Choroid plexus epithelial cell (primary cell): ENCODE results near the gene KHDRBS1.
A peak's percentile ranks its signal among the peaks of the same experiment; 100 is the strongest.

ENCODE experiments used
- DNase-seq: peaks from one replicate; pipeline ENCODE4 v3.0.0-alpha.2; 2010; ENCODE audit warnings: low read depth
- H3K4me3 ChIP-seq: 2 replicates; pipeline ENCODE4 v1.5.1; 2011; ENCODE audit warnings: low read depth, mild to moderate bottlenecking, control low read depth, low read length, moderate library complexity
- TF ChIP-seq, protein P1 (sequence below): conservative IDR thresholded peaks from 2 replicates; pipeline ENCODE4 v1.5.1; 2011; ENCODE audit warnings: low read depth, mild to moderate bottlenecking, control low read depth, inconsistent platforms, low read length, moderate library complexity

Gene KHDRBS1

DNA sequence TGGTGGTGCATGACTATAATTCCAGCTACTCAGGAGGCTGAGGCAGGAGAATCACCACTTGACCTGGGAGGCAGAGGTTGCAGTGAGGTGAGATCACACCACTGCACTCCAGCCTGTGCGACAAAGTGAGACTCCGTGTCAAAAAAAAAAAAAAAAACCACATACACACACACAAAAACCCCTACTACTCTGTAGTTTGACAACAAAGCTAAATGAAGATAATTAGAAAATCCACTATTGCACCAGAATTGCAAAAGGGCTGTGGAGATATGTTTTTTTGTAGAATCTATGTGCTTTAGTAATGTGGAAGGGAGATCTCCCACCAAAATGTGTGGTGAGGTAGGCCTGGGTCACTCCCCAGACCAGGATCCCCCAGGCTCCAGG lies 32.2 kb upstream of the KHDRBS1 start:
- DNase-seq: no peak
- H3K4me3 ChIP-seq: no peak overlapping the region
- TF ChIP-seq, protein P1, sequence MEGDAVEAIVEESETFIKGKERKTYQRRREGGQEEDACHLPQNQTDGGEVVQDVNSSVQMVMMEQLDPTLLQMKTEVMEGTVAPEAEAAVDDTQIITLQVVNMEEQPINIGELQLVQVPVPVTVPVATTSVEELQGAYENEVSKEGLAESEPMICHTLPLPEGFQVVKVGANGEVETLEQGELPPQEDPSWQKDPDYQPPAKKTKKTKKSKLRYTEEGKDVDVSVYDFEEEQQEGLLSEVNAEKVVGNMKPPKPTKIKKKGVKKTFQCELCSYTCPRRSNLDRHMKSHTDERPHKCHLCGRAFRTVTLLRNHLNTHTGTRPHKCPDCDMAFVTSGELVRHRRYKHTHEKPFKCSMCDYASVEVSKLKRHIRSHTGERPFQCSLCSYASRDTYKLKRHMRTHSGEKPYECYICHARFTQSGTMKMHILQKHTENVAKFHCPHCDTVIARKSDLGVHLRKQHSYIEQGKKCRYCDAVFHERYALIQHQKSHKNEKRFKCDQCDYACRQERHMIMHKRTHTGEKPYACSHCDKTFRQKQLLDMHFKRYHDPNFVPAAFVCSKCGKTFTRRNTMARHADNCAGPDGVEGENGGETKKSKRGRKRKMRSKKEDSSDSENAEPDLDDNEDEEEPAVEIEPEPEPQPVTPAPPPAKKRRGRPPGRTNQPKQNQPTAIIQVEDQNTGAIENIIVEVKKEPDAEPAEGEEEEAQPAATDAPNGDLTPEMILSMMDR: no peak

DNA sequence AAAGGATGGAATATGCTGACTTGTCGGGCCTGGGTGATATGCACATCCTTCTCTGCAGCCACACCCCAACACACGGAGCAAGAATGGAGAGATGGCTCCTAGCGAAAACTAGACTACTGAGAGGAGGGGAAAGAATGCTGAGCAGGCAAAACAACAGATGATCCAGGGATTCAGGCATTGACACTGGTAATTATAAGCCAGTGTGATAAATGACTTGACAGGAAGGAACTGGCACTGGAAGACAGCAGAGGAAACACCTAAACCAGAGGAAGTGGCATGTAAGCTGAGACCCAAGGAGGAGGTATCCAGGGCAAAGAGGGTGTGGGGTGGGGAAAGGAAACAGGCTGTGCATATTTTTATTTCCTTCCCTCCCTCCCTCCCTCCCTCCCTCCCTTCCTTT lies 31.7 kb upstream of the KHDRBS1 start:
- H3K4me3 ChIP-seq: no peak overlapping the region
- TF ChIP-seq, protein P1: no peak
- DNase-seq: no peak

DNA sequence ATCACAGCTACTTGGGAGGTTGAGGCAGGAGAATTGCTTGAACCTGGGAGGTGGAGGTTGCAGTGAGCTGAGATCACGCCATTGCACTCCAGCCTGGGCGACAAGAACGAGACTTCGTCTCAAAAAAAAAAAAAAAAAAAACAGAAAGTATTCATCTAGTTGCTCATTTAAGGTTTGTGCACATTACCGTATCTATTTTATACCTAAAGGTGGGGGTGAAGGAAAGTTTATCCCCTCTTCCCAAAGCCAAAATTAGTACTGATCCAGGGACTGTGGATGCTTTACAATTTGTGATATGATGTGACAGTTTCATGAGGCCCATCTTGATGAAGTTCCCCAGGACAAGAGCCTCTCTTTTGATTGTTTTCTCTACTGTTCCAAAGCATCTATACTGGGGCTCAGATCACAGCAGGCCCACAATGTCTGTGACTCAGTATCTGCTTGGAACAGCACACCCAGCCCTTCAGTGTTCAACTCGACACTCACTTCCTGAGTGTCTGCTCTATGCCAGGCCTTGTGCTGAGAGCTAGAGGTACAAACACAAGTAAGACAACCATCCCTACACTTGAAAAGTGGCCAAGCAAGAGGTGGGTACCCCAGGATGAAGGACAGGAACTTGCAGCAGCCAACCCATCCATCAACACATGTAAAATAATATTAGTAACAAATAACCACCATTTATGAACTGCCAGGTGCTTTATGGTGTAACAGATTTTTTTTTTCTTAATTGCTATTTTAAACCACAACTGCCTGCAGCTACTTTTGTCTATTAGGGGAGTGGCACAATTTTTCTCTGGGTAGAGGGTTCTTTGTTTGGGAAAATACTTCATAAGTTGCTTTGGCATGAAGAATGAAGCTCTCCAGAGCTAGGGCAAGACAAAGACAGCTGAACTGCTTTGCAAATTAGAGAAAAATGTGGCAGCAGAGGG lies 29.0 kb upstream of the KHDRBS1 start:
- TF ChIP-seq, protein P1: no peak
- DNase-seq: peak; percentile 55
- H3K4me3 ChIP-seq: no peak overlapping the region

DNA sequence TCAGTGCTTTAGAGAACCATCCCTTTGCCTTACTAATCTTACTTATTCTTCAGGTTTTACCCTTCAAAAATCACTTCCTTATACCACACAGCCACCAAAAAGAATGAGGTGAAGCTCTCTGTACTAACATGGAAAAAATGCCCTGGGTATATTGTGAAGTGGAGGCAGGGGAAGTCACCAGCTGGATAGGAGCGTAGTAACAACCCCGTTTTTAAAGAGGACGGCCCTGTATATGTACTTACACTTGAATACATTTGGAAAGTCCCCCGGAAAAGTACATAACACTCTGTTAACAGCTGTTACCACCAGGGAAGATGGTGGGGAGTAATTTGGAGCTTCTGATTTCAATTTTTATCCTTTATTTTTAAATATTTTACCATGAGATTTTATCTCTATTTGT lies 28.2 kb upstream of the KHDRBS1 start:
- H3K4me3 ChIP-seq: no peak overlapping the region
- TF ChIP-seq, protein P1: no peak
- DNase-seq: peak; percentile 49

DNA sequence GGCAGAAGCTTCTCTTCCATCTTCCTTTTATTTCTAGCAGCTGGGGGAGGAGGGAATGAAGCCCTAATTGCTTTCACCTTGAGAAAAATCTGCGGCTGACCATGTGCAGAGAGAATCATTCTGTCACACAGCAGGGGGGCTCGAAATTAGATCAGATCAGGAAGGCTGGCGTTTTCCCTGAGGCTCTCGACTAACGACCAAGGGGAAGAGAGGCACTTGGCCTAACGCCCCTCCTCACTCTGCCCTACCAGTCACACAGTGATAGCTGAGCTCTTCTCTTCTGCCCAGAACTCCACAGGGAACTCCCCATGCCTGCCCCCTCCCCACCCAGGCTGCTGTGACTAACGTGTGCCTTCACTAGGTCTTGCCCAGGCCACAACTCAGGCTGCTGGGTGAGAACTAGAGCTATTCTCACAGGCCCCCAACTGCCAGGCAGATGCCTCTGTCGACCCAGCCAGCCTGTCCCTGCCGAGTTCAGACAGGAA lies 26.5 kb upstream of the KHDRBS1 start:
- TF ChIP-seq, protein P1: no peak
- DNase-seq: peak; percentile 26
- no peak overlapping the region for H3K4me3 ChIP-seq

DNA sequence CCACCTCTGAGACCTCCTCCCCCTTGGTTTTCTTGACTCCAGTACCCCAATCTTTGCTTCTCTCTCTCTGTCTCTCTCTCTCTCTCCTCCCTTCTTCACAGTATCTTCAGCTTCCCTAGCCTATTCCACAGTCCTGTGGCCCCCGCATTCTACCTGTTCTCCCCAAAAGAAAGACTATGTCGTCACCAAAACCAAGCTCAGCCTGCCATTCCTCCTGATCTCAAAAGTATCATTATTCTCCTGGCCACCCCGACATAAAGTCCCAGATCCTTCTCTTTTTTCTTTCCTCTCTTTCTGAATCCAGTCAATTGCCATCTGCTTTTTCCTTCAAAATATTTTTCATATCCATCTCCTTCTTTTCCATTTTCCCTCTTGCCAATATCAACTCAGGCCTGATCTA lies 23.7 kb upstream of the KHDRBS1 start:
- TF ChIP-seq, protein P1: no peak
- H3K4me3 ChIP-seq: no peak overlapping the region
- DNase-seq: no peak

DNA sequence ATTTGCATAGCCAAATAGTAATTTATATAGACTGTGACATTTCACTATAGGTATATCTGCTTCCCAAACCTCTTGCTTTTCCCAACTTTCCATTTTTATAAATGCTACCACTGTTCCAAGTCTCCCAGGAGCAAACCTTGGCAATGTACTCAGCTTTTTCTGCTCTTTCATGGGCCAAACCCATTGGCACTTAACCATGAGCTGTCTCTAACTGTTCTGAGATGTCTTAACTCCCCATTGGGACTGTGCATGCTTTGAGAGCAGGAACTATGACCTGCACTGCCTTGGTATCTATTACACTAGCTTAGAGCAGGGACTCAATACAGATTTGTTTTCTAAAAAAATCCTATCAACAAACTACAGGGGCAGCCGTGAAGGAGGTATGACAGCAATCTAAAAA lies 22.5 kb upstream of the KHDRBS1 start:
- TF ChIP-seq, protein P1: no peak
- no peak for DNase-seq

More for the DNA sequence above, 22.5 kb upstream of the KHDRBS1 start:
- no peak overlapping the region for H3K4me3 ChIP-seq
